GM18505 (cell line): ENCODE measurements around the gene SP4.

Source experiments
- ATAC-seq: cut with Tn5 transposase; IDR thresholded peaks from one replicate; pipeline ENCODE4 v1.9.1; 2021; ENCODE audit not compliant: unreplicated experiment
- POLR2A ChIP-seq: IDR thresholded peaks from 4 replicates; pipeline ENCODE4 v1.6.1; 2011; ENCODE audit warnings: borderline replicate concordance; ENCODE audit not compliant: insufficient read depth, insufficient read length; ENCODE audit errors: extremely low read depth

SP4 gene

DNA sequence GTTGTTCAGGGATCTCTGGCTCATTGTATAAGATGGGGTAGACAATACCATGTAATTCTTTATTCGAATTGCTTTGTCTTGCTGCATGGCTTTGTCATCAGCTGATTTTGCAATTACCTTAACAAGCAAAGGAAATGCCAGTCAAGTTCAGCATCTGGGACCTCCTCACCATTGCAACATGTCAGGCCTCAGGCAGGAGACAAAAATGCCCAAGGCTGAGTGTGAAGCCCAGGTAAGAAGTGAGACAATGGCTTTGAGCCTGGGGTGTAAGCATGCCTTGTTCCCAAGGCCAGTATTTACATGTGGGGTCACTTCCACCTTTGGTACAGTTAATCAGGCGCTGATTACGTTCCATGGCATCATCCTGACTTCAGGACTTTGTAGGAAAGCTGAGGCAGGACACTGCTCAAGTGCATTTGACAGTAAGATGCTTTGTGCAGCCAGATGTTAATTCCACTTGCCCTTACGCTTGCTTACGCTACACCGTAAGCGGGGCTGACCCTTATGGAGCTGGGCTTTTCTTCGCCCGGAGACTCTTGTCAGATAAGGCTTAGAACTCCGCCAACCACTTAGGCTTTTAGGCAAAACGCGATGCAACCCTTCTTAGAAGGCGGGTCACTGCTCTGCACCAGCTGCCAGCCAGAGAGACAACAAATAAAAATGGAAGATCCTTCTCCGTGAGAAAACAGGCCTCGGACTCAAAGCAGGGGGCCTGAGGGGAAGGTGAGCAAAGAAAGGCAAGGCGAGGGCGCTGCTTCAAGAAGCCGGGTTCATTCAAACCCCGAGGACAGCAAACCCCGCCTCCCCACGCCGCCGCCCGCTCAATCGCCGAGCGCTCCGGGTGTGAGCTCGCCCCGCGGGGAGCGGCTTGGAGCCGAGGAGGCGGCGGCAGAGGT is 1.3 kb upstream of the SP4 start:
- ATAC-seq: no peak
- no peak for TF ChIP-seq POLR2A

DNA sequence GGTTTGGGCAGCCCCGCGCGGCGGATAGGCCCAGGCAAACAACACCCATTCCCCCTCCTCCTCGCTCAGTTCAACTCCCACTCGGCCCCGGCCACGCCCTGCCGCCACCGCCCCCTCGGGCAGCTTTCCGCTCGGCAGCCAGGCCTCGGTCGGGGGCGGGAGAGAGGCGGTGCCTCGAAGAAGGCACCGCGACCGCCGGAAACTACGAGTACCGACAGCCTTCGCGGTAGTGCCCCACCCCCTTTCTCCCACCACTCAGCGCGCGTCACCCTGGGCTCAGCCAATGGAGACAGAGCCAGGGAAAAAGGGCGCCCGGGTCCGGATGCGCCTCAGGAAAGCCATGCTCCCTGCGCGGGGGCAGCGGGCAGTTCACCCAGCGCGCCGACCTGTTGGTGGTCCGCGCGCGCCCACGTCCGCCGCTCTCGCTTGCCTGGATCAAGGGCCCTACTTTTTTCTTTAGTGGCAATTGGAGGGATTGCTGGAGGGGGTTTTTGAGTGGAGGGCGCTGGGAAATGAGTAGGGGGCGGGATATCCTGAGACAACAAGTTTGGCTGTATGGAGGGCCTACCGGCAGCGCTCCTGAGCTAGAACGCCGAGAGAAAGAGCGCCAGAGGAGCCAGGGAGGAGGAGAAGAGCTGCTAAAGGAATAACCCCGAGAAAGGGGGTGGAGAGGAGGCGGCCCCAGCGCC is 557 bp upstream of the SP4 start:
- TF ChIP-seq POLR2A: peak; percentile 41

DNA sequence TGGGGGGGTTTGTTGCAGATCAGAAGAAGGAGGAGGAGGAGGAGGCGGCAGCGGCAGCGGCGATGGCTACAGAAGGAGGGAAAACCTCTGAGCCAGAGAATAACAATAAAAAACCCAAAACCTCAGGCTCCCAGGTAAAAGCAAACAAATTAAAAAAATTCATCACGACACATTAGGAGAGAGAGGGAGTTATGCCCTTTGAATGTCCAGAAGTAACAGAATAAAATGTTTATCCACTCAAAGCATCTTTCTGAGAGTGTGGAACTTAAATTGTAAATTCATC is 717 bp downstream of the SP4 start:
- no peak for TF ChIP-seq POLR2A

More for the DNA sequence above, 557 bp upstream of the SP4 start:
- ATAC-seq: peak; percentile 81

GRCh38 chr7:21429021-21429420 is 1.1 kb downstream of the SP4 start:
- ATAC-seq: no peak
- no peak for TF ChIP-seq POLR2A

More for the DNA sequence above, 717 bp downstream of the SP4 start:
- ATAC-seq: no peak

- no peak for ATAC-seq
- TF ChIP-seq POLR2A: no peak
These were observed 2.1 kb downstream of the SP4 start for GRCh38 chr7:21429786-21430574.

DNA sequence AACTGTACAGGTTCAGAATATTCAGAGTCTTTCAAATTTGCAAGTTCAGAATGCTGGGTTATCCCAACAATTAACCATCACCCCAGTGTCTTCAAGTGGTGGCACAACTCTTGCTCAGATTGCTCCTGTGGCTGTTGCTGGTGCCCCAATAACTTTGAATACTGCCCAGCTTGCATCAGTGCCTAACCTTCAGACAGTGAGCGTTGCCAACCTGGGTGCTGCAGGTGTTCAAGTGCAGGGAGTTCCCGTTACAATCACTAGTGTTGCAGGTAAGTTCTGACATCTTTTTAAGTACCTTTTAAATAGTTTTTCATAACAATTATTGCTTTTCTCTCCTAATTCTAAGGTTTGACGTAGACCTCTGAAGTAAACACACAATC is 2.7 kb downstream of the SP4 start:
- no peak for ATAC-seq
- no peak for TF ChIP-seq POLR2A

GRCh38 chr7:21443149-21443841 is 15.4 kb downstream of the SP4 start:
- TF ChIP-seq POLR2A: no peak

GRCh38 chr7:21448974-21449373 is 21.1 kb downstream of the SP4 start:
- no peak for TF ChIP-seq POLR2A
- ATAC-seq: no peak

More at GRCh38 chr7:21443149-21443841, 15.4 kb downstream of the SP4 start:
- no peak for ATAC-seq

DNA sequence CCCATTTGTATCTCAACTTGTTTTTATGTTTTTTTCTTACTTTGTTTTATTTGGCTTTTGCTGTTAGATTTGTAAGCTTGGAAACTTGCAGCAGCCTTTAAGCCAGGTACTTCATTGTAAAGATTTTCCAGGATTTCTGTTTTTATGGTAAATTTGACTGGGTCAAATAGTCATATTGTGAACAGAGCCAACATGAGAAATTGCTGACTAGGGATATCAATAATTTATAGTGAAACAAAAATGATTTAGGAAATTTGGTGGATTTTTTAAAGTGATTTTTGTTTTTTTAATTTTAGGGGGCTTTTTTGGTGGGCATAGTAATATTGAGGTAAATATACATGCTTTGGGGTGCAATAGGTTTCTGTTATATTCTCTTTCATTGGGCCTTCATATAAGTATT is 22.2 kb downstream of the SP4 start:
- TF ChIP-seq POLR2A: no peak
- ATAC-seq: no peak

DNA sequence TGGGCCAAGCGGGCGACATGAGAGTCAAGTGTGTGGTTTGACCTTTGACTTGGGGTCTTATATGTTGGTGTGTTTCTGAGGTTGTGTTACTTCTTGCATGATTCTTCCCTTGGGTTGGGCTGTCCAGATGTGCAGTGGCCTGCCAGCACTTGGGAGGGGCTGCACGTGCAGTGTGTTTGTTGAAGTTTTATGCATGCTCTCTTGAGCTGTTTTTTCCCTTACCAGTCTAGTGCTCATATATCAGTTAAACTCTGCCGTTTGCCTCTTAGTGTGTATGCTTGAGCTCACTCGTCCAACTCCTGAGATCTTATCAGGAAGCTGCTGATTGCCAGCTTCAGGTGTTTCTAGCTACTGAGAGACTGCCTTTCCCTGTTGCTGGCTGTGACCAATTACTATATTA is 23.1 kb downstream of the SP4 start:
- TF ChIP-seq POLR2A: no peak
- ATAC-seq: no peak

- ATAC-seq: no peak
These were observed 26.3 kb downstream of the SP4 start for GRCh38 chr7:21454182-21454581.

DNA sequence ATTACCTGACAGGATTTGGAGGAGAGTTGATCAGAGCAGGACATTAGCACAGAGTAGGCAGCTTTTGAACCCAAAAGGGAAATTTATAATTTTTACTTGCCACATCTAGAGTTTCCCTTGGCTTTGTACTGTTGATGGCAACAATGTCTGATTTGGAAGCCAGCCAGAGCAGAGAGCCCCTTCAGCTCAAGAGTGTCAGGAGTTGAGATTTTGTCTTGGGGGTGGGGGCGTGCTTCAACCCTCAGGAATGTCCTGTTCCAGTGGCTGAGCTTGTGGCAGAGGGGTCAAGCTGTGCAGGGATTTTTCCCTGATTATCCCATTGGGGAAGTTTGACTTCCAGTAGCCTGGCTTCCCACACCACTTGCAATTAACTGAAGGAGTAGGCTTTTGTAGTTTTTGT is 27.0 kb downstream of the SP4 start:
- TF ChIP-seq POLR2A: no peak
- no peak for ATAC-seq

More at GRCh38 chr7:21454182-21454581, 26.3 kb downstream of the SP4 start:
- no peak for TF ChIP-seq POLR2A

- TF ChIP-seq POLR2A: no peak
- no peak for ATAC-seq
These were observed 33.4 kb downstream of the SP4 start for GRCh38 chr7:21461282-21461681.
